ENCODE measurements around the gene PCDH9.

- TF ChIP-seq CTCF (IDR thresholded peaks at IDR 0.05) (no peak), POLR2A (IDR thresholded peaks at IDR 0.05) (no peak)
These were observed 165.2 kb downstream of the PCDH9 start for GRCh38 chr13:67064920-67065319.

Measured in heart left ventricle (tissue), 13 donors.